Mesendoderm (in vitro differentiated cells): ENCODE measurements around the gene OLR1.

ENCODE experiments used
- DNase-seq: peaks from one replicate; pipeline ENCODE4 v3.0.0; 2013
- H2AK5ac ChIP-seq: 2 replicates; pipeline ENCODE4 v1.6.1; 2013; ENCODE audit warnings: low read length, inconsistent platforms
- H2BK120ac ChIP-seq: 2 replicates; pipeline ENCODE4 v1.6.1; 2013; ENCODE audit warnings: low read depth, mild to moderate bottlenecking, low read length, moderate library complexity, mixed read lengths
- H2BK15ac ChIP-seq: replicated peaks from 2 replicates; pipeline ENCODE4 v1.6.1; 2013; ENCODE audit warnings: low read depth, mild to moderate bottlenecking, moderate library complexity
- H2BK5ac ChIP-seq: 2 replicates; pipeline ENCODE4 v1.6.1; 2013; ENCODE audit warnings: low read length, inconsistent platforms
- H3K18ac ChIP-seq: 2 replicates; pipeline ENCODE4 v1.6.1; 2013; ENCODE audit warnings: mild to moderate bottlenecking, low read length, mixed read lengths
- H3K23ac ChIP-seq: one replicate; pipeline ENCODE4 v1.6.1; 2013; ENCODE audit warnings: low read length
- H3K27ac ChIP-seq: 2 replicates; pipeline ENCODE4 v1.5.1; 2013; ENCODE audit warnings: low read depth, mild to moderate bottlenecking, inconsistent platforms, low read length, moderate library complexity
- H3K27me3 ChIP-seq: 2 replicates; pipeline ENCODE4 v1.6.1; 2013; ENCODE audit warnings: low read length, control low read depth, mild to moderate bottlenecking, inconsistent platforms; ENCODE audit not compliant: insufficient read depth, poor library complexity
- H3K36me3 ChIP-seq: 2 replicates; pipeline ENCODE4 v1.6.1; 2013; ENCODE audit warnings: low read length, inconsistent platforms; ENCODE audit not compliant: control insufficient read depth, insufficient read depth
- H3K4ac ChIP-seq: one replicate; pipeline ENCODE4 v1.6.1; 2013; ENCODE audit warnings: low read depth, mild to moderate bottlenecking, low read length, moderate library complexity
- H3K4me1 ChIP-seq: 2 replicates; pipeline ENCODE4 v1.6.1; 2013; ENCODE audit warnings: low read depth, low read length, inconsistent platforms; ENCODE audit not compliant: control insufficient read depth
- H3K4me2 ChIP-seq: 2 replicates; pipeline ENCODE4 v1.6.1; 2013; ENCODE audit warnings: low read length
- H3K4me3 ChIP-seq: 2 replicates; pipeline ENCODE4 v1.5.1; 2013; ENCODE audit warnings: mild to moderate bottlenecking, low read length
- H3K56ac ChIP-seq: one replicate; pipeline ENCODE4 v1.6.1; 2013; ENCODE audit warnings: low read length
- H3K79me1 ChIP-seq: 2 replicates; pipeline ENCODE4 v1.6.1; 2013; ENCODE audit warnings: low read length, inconsistent platforms
- H3K79me2 ChIP-seq: 2 replicates; pipeline ENCODE4 v1.6.1; 2013; ENCODE audit warnings: mild to moderate bottlenecking, low read length; ENCODE audit not compliant: control insufficient read depth, insufficient read depth
- H3K9ac ChIP-seq: 2 replicates; pipeline ENCODE4 v1.6.1; 2013; ENCODE audit warnings: low read length, inconsistent platforms
- H4K5ac ChIP-seq: one replicate; pipeline ENCODE4 v1.6.1; 2013; ENCODE audit warnings: low read length
- H4K8ac ChIP-seq: one replicate; pipeline ENCODE4 v1.6.1; 2013; ENCODE audit warnings: low read depth, mild to moderate bottlenecking, control low read depth, low read length, moderate library complexity
- WGBS: extraction: QIAGEN DNeasy Blood & Tissue Kit; methylation state at CpG from one replicate; pipeline ENCODE4 v1.1.7; 2013; ENCODE audit warnings: low lambda C conversion rate, missing lambda C conversion rate; ENCODE audit not compliant: insufficient coverage; ENCODE audit errors: extremely low coverage; 5-methylcytosine and 5-hydroxymethylcytosine counted together

The OLR1 gene

DNA sequence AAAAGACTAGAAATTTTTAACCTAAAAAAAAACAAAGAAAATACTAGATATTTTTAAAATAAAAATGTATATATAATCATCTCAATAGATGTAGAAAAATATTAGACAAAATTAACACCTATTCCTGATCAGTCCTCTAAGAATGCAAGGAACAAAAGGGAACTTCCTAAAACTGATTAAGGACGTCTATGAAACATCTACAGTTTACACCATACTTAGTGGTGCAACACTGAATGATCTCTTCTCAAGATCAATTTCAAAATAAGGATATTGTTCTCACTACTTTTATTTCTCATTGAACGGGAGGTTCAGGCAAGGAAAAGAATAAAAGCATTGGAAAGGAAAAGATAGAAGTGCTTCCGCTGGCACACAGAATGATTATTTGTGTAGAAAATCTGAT lies 16.0 kb downstream of the OLR1 start:
- Histone ChIP-seq H3K4me3 (no peak overlapping the region), H4K5ac (no peak overlapping the region), H3K4ac (no peak overlapping the region), H2AK5ac (no peak overlapping the region), H2BK5ac (no peak overlapping the region), H3K18ac (no peak overlapping the region), H3K23ac (no peak overlapping the region), H2BK15ac (no peak overlapping the region), H3K27me3 (no peaks in the 10 kb centered on the region), H3K27ac (no peak overlapping the region), H3K4me1 (peaks cover 2% of the 10 kb centered on the region), H3K36me3 (no peaks in the 10 kb centered on the region), H3K79me1 (no peaks in the 10 kb centered on the region), H3K4me2 (no peak overlapping the region), H3K56ac (no peak overlapping the region), H2BK120ac (no peak overlapping the region), H3K9ac (no peak overlapping the region), H4K8ac (no peak overlapping the region), H3K79me2 (no peaks in the 10 kb centered on the region)
- DNase-seq, result no peak
- WGBS, result no CpG with 5 or more reads among the region's 3 CpGs

GRCh38 chr12:10154145-10154496 lies 17.8 kb downstream of the OLR1 start:
- H3K4me3 ChIP-seq, result peak overlapping the region; percentile 54
- no CpG with 5 or more reads among the region's 6 CpGs for WGBS

GRCh38 chr12:10153271-10154144 lies 18.4 kb downstream of the OLR1 start:
- DNase-seq, result peak; percentile 88
- peak overlapping the region; percentile 88 for H3K4me2 ChIP-seq

More at GRCh38 chr12:10154145-10154496, 17.8 kb downstream of the OLR1 start:
- no peak overlapping the region for H2BK5ac ChIP-seq
- no peaks in the 10 kb centered on the region for H3K27me3 ChIP-seq
- H3K4me1 ChIP-seq, result no peaks in the 10 kb centered on the region
- no peak overlapping the region for H4K5ac ChIP-seq
- H3K18ac ChIP-seq, result peak overlapping the region; percentile 40
- H3K27ac ChIP-seq, result no peak overlapping the region
- H3K56ac ChIP-seq, result peak overlapping the region; percentile 95
- H2AK5ac ChIP-seq, result no peak overlapping the region
- no peak overlapping the region for H4K8ac ChIP-seq
- no peak overlapping the region for H3K23ac ChIP-seq
- no peak overlapping the region for H3K4ac ChIP-seq
- no peaks in the 10 kb centered on the region for H3K79me2 ChIP-seq
- no peaks in the 10 kb centered on the region for H3K36me3 ChIP-seq
- no peak overlapping the region for H2BK120ac ChIP-seq
- H3K4me2 ChIP-seq, result peak overlapping the region; percentile 88
- no peak overlapping the region for H2BK15ac ChIP-seq
- H3K9ac ChIP-seq, result peak overlapping the region; percentile 89
- no peaks in the 10 kb centered on the region for H3K79me1 ChIP-seq
- no peak for DNase-seq

GRCh38 chr12:10151621-10152020 lies 20.3 kb downstream of the OLR1 start:
- H3K56ac ChIP-seq, result no peak overlapping the region

More at GRCh38 chr12:10153271-10154144, 18.4 kb downstream of the OLR1 start:
- WGBS, result no CpG with 5 or more reads among the region's 46 CpGs
- Histone ChIP-seq H2AK5ac (no peak overlapping the region), H3K4me3 (peak overlapping the region; percentile 54), H3K9ac (peak overlapping the region; percentile 89), H3K4me1 (no peaks in the 10 kb centered on the region), H2BK120ac (no peak overlapping the region), H4K8ac (no peak overlapping the region), H3K27ac (no peak overlapping the region), H3K18ac (peak overlapping the region; percentile 40), H3K27me3 (no peaks in the 10 kb centered on the region), H3K79me1 (no peaks in the 10 kb centered on the region), H4K5ac (no peak overlapping the region), H3K23ac (peak overlapping the region; percentile 66), H3K36me3 (no peaks in the 10 kb centered on the region), H3K79me2 (no peaks in the 10 kb centered on the region), H3K4ac (no peak overlapping the region), H2BK15ac (no peak overlapping the region), H2BK5ac (peak overlapping the region; percentile 70), H3K56ac (peak overlapping the region; percentile 95)

DNA sequence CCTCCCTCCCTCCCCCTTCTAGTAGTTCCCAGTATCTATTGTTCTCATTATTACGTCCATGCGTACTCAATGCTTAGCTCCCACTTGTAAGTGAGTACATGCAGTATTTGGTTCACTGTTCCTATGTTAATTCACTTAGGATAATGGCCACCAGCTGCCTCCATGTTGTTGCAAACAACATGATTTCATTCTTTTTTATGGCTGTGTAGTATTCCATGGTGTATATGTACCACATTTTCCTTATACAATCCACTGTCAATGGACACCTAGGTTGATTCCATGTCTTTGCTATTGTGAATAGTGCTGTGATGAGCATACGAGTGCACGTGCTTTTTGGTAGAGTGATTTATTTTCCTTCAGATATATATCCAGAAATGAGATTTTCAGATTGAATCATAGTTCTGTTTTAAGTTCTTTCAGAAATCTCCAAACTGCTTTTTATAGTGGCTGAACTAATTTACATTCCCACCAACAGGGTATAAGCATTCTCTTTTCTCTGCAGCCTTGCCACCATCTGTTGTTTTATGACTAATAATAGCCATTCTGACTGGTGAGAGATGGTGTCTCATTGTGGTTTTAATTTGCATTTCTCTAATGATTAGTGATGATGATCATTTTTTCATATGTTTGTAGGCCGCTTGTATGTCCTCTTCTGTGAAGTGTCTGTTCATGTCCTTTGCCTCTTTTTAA lies 24.1 kb downstream of the OLR1 start:
- no peaks in the 10 kb centered on the region for H3K79me1 ChIP-seq

More at GRCh38 chr12:10151621-10152020, 20.3 kb downstream of the OLR1 start:
- Histone ChIP-seq H3K79me2 (no peaks in the 10 kb centered on the region), H4K8ac (no peak overlapping the region), H3K27me3 (no peaks in the 10 kb centered on the region), H4K5ac (no peak overlapping the region), H3K4ac (no peak overlapping the region), H3K36me3 (no peaks in the 10 kb centered on the region), H2BK5ac (no peak overlapping the region), H2BK120ac (no peak overlapping the region), H3K23ac (no peak overlapping the region), H3K79me1 (no peaks in the 10 kb centered on the region), H3K4me1 (no peaks in the 10 kb centered on the region), H2BK15ac (no peak overlapping the region), H3K4me2 (no peak overlapping the region), H3K9ac (no peak overlapping the region), H3K27ac (no peak overlapping the region), H3K18ac (no peak overlapping the region), H2AK5ac (no peak overlapping the region), H3K4me3 (no peak overlapping the region)
- no peak for DNase-seq
- no CpG with 5 or more reads among the region's 2 CpGs for WGBS

More for the DNA sequence above, 24.1 kb downstream of the OLR1 start:
- Histone ChIP-seq H2BK5ac (no peak overlapping the region), H3K4me3 (no peak overlapping the region), H3K36me3 (no peaks in the 10 kb centered on the region), H3K56ac (no peak overlapping the region), H3K18ac (no peak overlapping the region), H3K4me2 (no peak overlapping the region), H3K9ac (no peak overlapping the region), H3K27ac (no peak overlapping the region), H2BK120ac (no peak overlapping the region), H3K79me2 (no peaks in the 10 kb centered on the region), H2BK15ac (no peak overlapping the region), H4K8ac (no peak overlapping the region), H2AK5ac (no peak overlapping the region), H4K5ac (no peak overlapping the region), H3K27me3 (no peaks in the 10 kb centered on the region), H3K23ac (no peak overlapping the region), H3K4ac (no peak overlapping the region), H3K4me1 (no peaks in the 10 kb centered on the region)
- no CpG with 5 or more reads among the region's 5 CpGs for WGBS
- DNase-seq, result no peak
